Spinal cord (tissue), 10 donors: ENCODE measurements around the gene ODC1. TPM values are rescaled to one million over a fixed set of nuclear protein-coding genes. Genes with fewer than 3 reads are reported as not detected.

Source experiments
- DNase-seq, 6 donors: peaks; one replicate each; pipeline versions ENCODE4 v3.0.0 to v3.0.0-alpha.2; 2013 to 2015; ENCODE audit warnings: low spot score in 6 of 6, low read depth in 4 of 6
- H3K27ac ChIP-seq: one replicate; pipeline ENCODE4 v1.5.1; 2013; ENCODE audit warnings: low read depth, low read length, control low read depth
- H3K27me3 ChIP-seq: one replicate; pipeline ENCODE4 v1.6.1; 2013; ENCODE audit warnings: low read length; ENCODE audit not compliant: control insufficient read depth, insufficient read depth
- H3K36me3 ChIP-seq: one replicate; pipeline ENCODE4 v1.6.1; 2013; ENCODE audit warnings: low read length; ENCODE audit not compliant: control insufficient read depth, insufficient read depth
- H3K4me1 ChIP-seq: one replicate; pipeline ENCODE4 v1.6.1; 2013; ENCODE audit warnings: low read length; ENCODE audit not compliant: control insufficient read depth, insufficient read depth
- H3K4me3 ChIP-seq: one replicate; pipeline ENCODE4 v1.5.1; 2013; ENCODE audit warnings: low read depth, low read length, control low read depth
- H3K9me3 ChIP-seq: one replicate; pipeline ENCODE4 v1.6.1; 2013; ENCODE audit warnings: low read length; ENCODE audit not compliant: control insufficient read depth, insufficient read depth
- WGBS: methylation state at CpG from one replicate; pipeline ENCODE4 v1.1.5; 2013; ENCODE audit warnings: missing lambda C conversion rate; ENCODE audit not compliant: insufficient coverage; 5-methylcytosine and 5-hydroxymethylcytosine counted together
- polyA plus RNA-seq, 2 donors: library from polyadenylated mRNA; unstranded; fragments of 120-200 nt; gene quantifications; one replicate each; pipeline ENCODE4 v1.2.1, GENCODE V29; 2013; ENCODE audit not compliant: insufficient read length in 2 of 2
- total RNA-seq, 2 donors: library from RNA; depleted of rRNA in 1 of 2; stranded (reverse); fragments of 120-200 nt in 1 of 2; fragments of >200 nt in 1 of 2; gene quantifications; one replicate each; pipeline versions ENCODE4 v1.2.3 to v1.2.4, GENCODE V29; 2013 to 2014
- donor health status: healthy.

The ODC1 gene
- total and polyA plus RNA-seq, 4 donors, result 79.1 to 137 (median 111) TPM

- H3K27ac ChIP-seq, result no peak overlapping the region
Measured at GRCh38 chr2:10432311-10433181, 15.6 kb downstream of the ODC1 start.

GRCh38 chr2:10431797-10432196, 16.3 kb downstream of the ODC1 start:
- Histone ChIP-seq H3K4me1 (peaks cover 34% of the 10 kb centered on the region), H3K4me3 (no peak overlapping the region)
- 71% methylated on average over 14 of the region's 16 CpGs for WGBS

More at GRCh38 chr2:10432311-10433181, 15.6 kb downstream of the ODC1 start:
- H3K36me3 ChIP-seq, result peaks cover 27% of the 10 kb centered on the region
- no peak for DNase-seq
- H3K9me3 ChIP-seq, result no peaks in the 10 kb centered on the region
- 32% methylated on average over 39 of the region's 49 CpGs for WGBS
- H3K4me3 ChIP-seq, result no peak overlapping the region
- H3K27me3 ChIP-seq, result peaks cover 4% of the 10 kb centered on the region
- peaks cover 26% of the 10 kb centered on the region for H3K4me1 ChIP-seq

GRCh38 chr2:10430886-10431622, 17.1 kb downstream of the ODC1 start:
- Histone ChIP-seq H3K27ac (no peak overlapping the region), H3K27me3 (peaks cover 4% of the 10 kb centered on the region), H3K4me3 (no peak overlapping the region), H3K9me3 (no peaks in the 10 kb centered on the region), H3K4me1 (peaks cover 41% of the 10 kb centered on the region), H3K36me3 (peaks cover 30% of the 10 kb centered on the region)
- WGBS, result 95% methylated on average over 3 of the region's 8 CpGs
- no peak for DNase-seq

More at GRCh38 chr2:10431797-10432196, 16.3 kb downstream of the ODC1 start:
- Histone ChIP-seq H3K27me3 (peaks cover 4% of the 10 kb centered on the region), H3K27ac (no peak overlapping the region), H3K9me3 (no peaks in the 10 kb centered on the region), H3K36me3 (peaks cover 31% of the 10 kb centered on the region)
- no peak for DNase-seq

GRCh38 chr2:10428924-10429323, 19.2 kb downstream of the ODC1 start:
- 96% methylated on average over 3 of the region's 3 CpGs for WGBS

GRCh38 chr2:10428355-10428754, 19.8 kb downstream of the ODC1 start:
- Histone ChIP-seq H3K9me3 (no peaks in the 10 kb centered on the region), H3K36me3 (peaks cover 45% of the 10 kb centered on the region), H3K4me3 (no peak overlapping the region), H3K27ac (no peak overlapping the region), H3K27me3 (peaks cover 4% of the 10 kb centered on the region), H3K4me1 (peaks cover 40% of the 10 kb centered on the region)
- DNase-seq, result no peak
- 90% methylated on average over 7 of the region's 8 CpGs for WGBS

More at GRCh38 chr2:10428924-10429323, 19.2 kb downstream of the ODC1 start:
- Histone ChIP-seq H3K4me3 (no peak overlapping the region), H3K27me3 (peaks cover 4% of the 10 kb centered on the region), H3K27ac (no peak overlapping the region), H3K4me1 (peaks cover 40% of the 10 kb centered on the region), H3K36me3 (peaks cover 42% of the 10 kb centered on the region), H3K9me3 (no peaks in the 10 kb centered on the region)
- no peak for DNase-seq

GRCh38 chr2:10427618-10427949, 20.5 kb downstream of the ODC1 start:
- H3K27me3 ChIP-seq, result peaks cover 4% of the 10 kb centered on the region
- peak in 1 of 6 donors; percentile 53 for DNase-seq
- 46% methylated on average over 17 of the region's 17 CpGs for WGBS
- peaks cover 52% of the 10 kb centered on the region for H3K36me3 ChIP-seq
- H3K9me3 ChIP-seq, result no peaks in the 10 kb centered on the region
- no peak overlapping the region for H3K27ac ChIP-seq
- no peak overlapping the region for H3K4me3 ChIP-seq
- peaks cover 39% of the 10 kb centered on the region for H3K4me1 ChIP-seq

GRCh38 chr2:10426726-10427617, 21.2 kb downstream of the ODC1 start:
- Histone ChIP-seq H3K27ac (no peak overlapping the region), H3K36me3 (peaks cover 59% of the 10 kb centered on the region)
- DNase-seq, result peak in 2 of 6 donors; percentile 64 to 87

GRCh38 chr2:10425699-10426098, 22.4 kb downstream of the ODC1 start:
- no peaks in the 10 kb centered on the region for H3K9me3 ChIP-seq
- H3K36me3 ChIP-seq, result peaks cover 65% of the 10 kb centered on the region
- WGBS, result 76% methylated on average over 4 of the region's 10 CpGs
- H3K27ac ChIP-seq, result no peak overlapping the region
- no peak for DNase-seq
- H3K4me3 ChIP-seq, result no peak overlapping the region
- no peaks in the 10 kb centered on the region for H3K27me3 ChIP-seq
- peaks cover 32% of the 10 kb centered on the region for H3K4me1 ChIP-seq

More at GRCh38 chr2:10426726-10427617, 21.2 kb downstream of the ODC1 start:
- H3K27me3 ChIP-seq, result no peaks in the 10 kb centered on the region
- WGBS, result 55% methylated on average over 29 of the region's 40 CpGs
- peaks cover 33% of the 10 kb centered on the region for H3K4me1 ChIP-seq
- H3K9me3 ChIP-seq, result no peaks in the 10 kb centered on the region
- no peak overlapping the region for H3K4me3 ChIP-seq

- DNase-seq, result no peak
- H3K9me3 ChIP-seq, result no peaks in the 10 kb centered on the region
- WGBS, result 87% methylated on average over 8 of the region's 8 CpGs
- H3K36me3 ChIP-seq, result peaks cover 69% of the 10 kb centered on the region
- peaks cover 32% of the 10 kb centered on the region for H3K4me1 ChIP-seq
- no peak overlapping the region for H3K27ac ChIP-seq
- no peak overlapping the region for H3K4me3 ChIP-seq
- no peaks in the 10 kb centered on the region for H3K27me3 ChIP-seq
Measured at GRCh38 chr2:10424916-10425505, 23.1 kb downstream of the ODC1 start.
